ENCODE data around the gene DSCAM. TPM values are rescaled to one million over a fixed set of nuclear protein-coding genes. Genes with fewer than 3 reads are reported as not detected.

Gene DSCAM
- total and polyA plus RNA-seq, 2 donors (not counting 3 experiments of a cell fraction or from before 2014, with no cell fraction given): not detected

GRCh38 chr21:40618191-40618973 is 228.6 kb downstream of the DSCAM start:
- H3K79me2 ChIP-seq (ENCODE audit: control insufficient read depth, insufficient read depth, low read length): no peaks in the 10 kb centered on the region
- POLR2A ChIA-PET: no interaction called here
- peaks cover 7% of the 10 kb centered on the region for H3K9me3 ChIP-seq (replicated peaks; ENCODE audit: control insufficient read depth, insufficient read depth, low read length)
- H3K27ac ChIP-seq (ENCODE audit: insufficient read depth, low read depth, low read length): no peak overlapping the region
- H3K4me1 ChIP-seq (ENCODE audit: control insufficient read depth, extremely low read depth, insufficient read depth, low read length): no peaks in the 10 kb centered on the region
- no peak for FAIRE-seq
- H3K27me3 ChIP-seq (ENCODE audit: control insufficient read depth in 2 of 2, insufficient read depth in 2 of 2, low read length in 2 of 2): no peaks in the 10 kb centered on the region
- no peak overlapping the region for H2AFZ ChIP-seq (ENCODE audit: low read depth, low read length)
- H4K20me1 ChIP-seq (replicated peaks; ENCODE audit: control insufficient read depth, extremely low read depth, insufficient read depth, low read length): no peaks in the 10 kb centered on the region
- TF ChIP-seq JUN (IDR thresholded peaks at IDR 0.05; ENCODE audit: borderline replicate concordance, insufficient read depth, insufficient read length, low read depth): no peak
- no peak for TF ChIP-seq POLR2A (IDR thresholded peaks at IDR 0.05; ENCODE audit: low read depth, low read length)
- no peak for TF ChIP-seq POLR2AphosphoS5 (IDR thresholded peaks at IDR 0.05; ENCODE audit: insufficient read depth, low read depth, low read length)
- no peak for TF ChIP-seq GATA2 (IDR thresholded peaks at IDR 0.05; ENCODE audit: insufficient read depth, insufficient read length, low read depth, low read length)
- H3K9ac ChIP-seq (replicated peaks; ENCODE audit: extremely low read depth, insufficient read depth, low read length): no peak overlapping the region
- H3K4me2 ChIP-seq (ENCODE audit: insufficient read depth, low read length): no peak overlapping the region
- intact Hi-C loops (cut with micrococcal nuclease): no loop called here
- no peak overlapping the region for H3K4me3 ChIP-seq (replicated peaks in 1 of 3; ENCODE audit: insufficient read depth in 1 of 3, low read depth in 1 of 3, low read length in 3 of 3)
- no peak for DNase-seq (ENCODE audit: low read depth, low spot score)
- no peaks in the 10 kb centered on the region for H3K36me3 ChIP-seq (ENCODE audit: control insufficient read depth in 2 of 2, extremely low read depth in 1 of 2, insufficient read depth in 2 of 2, low read length in 2 of 2)
- dilution Hi-C loops (cut with MboI; ENCODE audit: extremely low pct_ligation_motif_present, low sequenced_read_pairs): no loop called here
- BruUV-seq (replicated peaks): no TSS peak
- no peaks in the 10 kb centered on the region for H3K9me1 ChIP-seq (replicated peaks; ENCODE audit: control insufficient read depth, extremely low read depth, insufficient read depth, low read length)
- CTCF ChIA-PET: no interaction called here

GRCh38 chr21:40616377-40616704 is 230.6 kb downstream of the DSCAM start:
- intact Hi-C loops (cut with micrococcal nuclease): no loop called here
- H3K79me2 ChIP-seq (ENCODE audit: control insufficient read depth, insufficient read depth, low read length): no peaks in the 10 kb centered on the region
- no peaks in the 10 kb centered on the region for H4K20me1 ChIP-seq (replicated peaks; ENCODE audit: control insufficient read depth, extremely low read depth, insufficient read depth, low read length)
- no peak overlapping the region for H3K4me2 ChIP-seq (ENCODE audit: insufficient read depth, low read length)
- no peak overlapping the region for H2AFZ ChIP-seq (ENCODE audit: low read depth, low read length)
- H3K4me3 ChIP-seq (replicated peaks in 1 of 3; ENCODE audit: insufficient read depth in 1 of 3, low read depth in 1 of 3, low read length in 3 of 3): no peak overlapping the region
- dilution Hi-C loops (cut with MboI; ENCODE audit: extremely low pct_ligation_motif_present, low sequenced_read_pairs): no loop called here
- no peaks in the 10 kb centered on the region for H3K36me3 ChIP-seq (ENCODE audit: control insufficient read depth in 2 of 2, extremely low read depth in 1 of 2, insufficient read depth in 2 of 2, low read length in 2 of 2)
- CTCF ChIA-PET: no interaction called here
- no peak for TF ChIP-seq GATA2 (IDR thresholded peaks at IDR 0.05; ENCODE audit: insufficient read depth, insufficient read length, low read depth, low read length)
- no peak for TF ChIP-seq FOS (IDR thresholded peaks at IDR 0.05; ENCODE audit: borderline replicate concordance, insufficient read depth, low read length)
- no peak for TF ChIP-seq MAX (IDR thresholded peaks at IDR 0.05; ENCODE audit: insufficient read depth, insufficient read length)
- no peak for TF ChIP-seq MYC (IDR thresholded peaks at IDR 0.05; ENCODE audit: low read depth, low read length)
- TF ChIP-seq POLR2A (IDR thresholded peaks at IDR 0.05; ENCODE audit: low read depth, low read length): no peak
- no peak for TF ChIP-seq EZH2 (IDR thresholded peaks at IDR 0.05; ENCODE audit: borderline replicate concordance, low read depth, low read length, severe bottlenecking)
- no peak for TF ChIP-seq CTCF (IDR thresholded peaks at IDR 0.05; ENCODE audit: extremely low read depth in 1 of 2, insufficient read depth in 1 of 2, low read depth in 1 of 2, low read length in 2 of 2)
- no peak for TF ChIP-seq JUN (IDR thresholded peaks at IDR 0.05; ENCODE audit: borderline replicate concordance, insufficient read depth, insufficient read length, low read depth)
- TF ChIP-seq POLR2AphosphoS5 (IDR thresholded peaks at IDR 0.05; ENCODE audit: insufficient read depth, low read depth, low read length): no peak
- POLR2A ChIA-PET: no interaction called here
- H3K4me1 ChIP-seq (ENCODE audit: control insufficient read depth, extremely low read depth, insufficient read depth, low read length): no peaks in the 10 kb centered on the region
- BruUV-seq (replicated peaks): no TSS peak
- no peak overlapping the region for H3K27ac ChIP-seq (ENCODE audit: insufficient read depth, low read depth, low read length)
- H3K27me3 ChIP-seq (ENCODE audit: control insufficient read depth in 2 of 2, insufficient read depth in 2 of 2, low read length in 2 of 2): no peaks in the 10 kb centered on the region
- no peaks in the 10 kb centered on the region for H3K9me1 ChIP-seq (replicated peaks; ENCODE audit: control insufficient read depth, extremely low read depth, insufficient read depth, low read length)
- no peak for DNase-seq (ENCODE audit: low read depth, low spot score)
- H3K9ac ChIP-seq (replicated peaks; ENCODE audit: extremely low read depth, insufficient read depth, low read length): no peak overlapping the region
- no peak for FAIRE-seq
- H3K9me3 ChIP-seq (replicated peaks; ENCODE audit: control insufficient read depth, insufficient read depth, low read length): peaks cover 7% of the 10 kb centered on the region
